Transverse colon (tissue), 4 donors: Measurements from ENCODE around the gene GHITM. TPM values are rescaled to one million over a fixed set of nuclear protein-coding genes. Genes with fewer than 3 reads are reported as not detected.
"Not testable (repeated sequence)": the region's sequence is repeated elsewhere in the genome, so short reads cannot be mapped to it uniquely, and the experiment has no call there.

Experiments
- DNase-seq: peaks from one replicate; pipeline ENCODE4 v3.0.0-alpha.2; 2019
- H3K27ac ChIP-seq, 4 donors: fragments of 200-600 bp; sonication (generic); 2 replicates each; pipeline ENCODE4 v1.5.1; 2016 to 2018; ENCODE audit warnings: inconsistent platforms in 4 of 4
- H3K27me3 ChIP-seq: fragments of 200-600 bp; sonication (generic); 2 replicates; pipeline ENCODE4 v1.5.1; 2017; ENCODE audit warnings: inconsistent platforms
- H3K36me3 ChIP-seq, 4 donors: fragments of 200-600 bp; sonication (generic); 2 replicates each; pipeline ENCODE4 v1.5.1; 2017 to 2019; ENCODE audit warnings: inconsistent platforms in 4 of 4
- H3K4me1 ChIP-seq, 4 donors: fragments of 200-600 bp; sonication (generic); 2 replicates each; pipeline ENCODE4 v1.5.1; 2017 to 2020; ENCODE audit warnings: inconsistent platforms in 4 of 4
- H3K4me3 ChIP-seq, 4 donors: fragments of 200-600 bp; sonication (generic); 1 replicate in 1 of 4; 2 replicates in 3 of 4; pipeline versions ENCODE4 v1.5.1 to v1.6.1; 2017 to 2019; ENCODE audit warnings: inconsistent platforms in 4 of 4
- H3K9me3 ChIP-seq, 2 donors: fragments of 200-600 bp; sonication (generic); 2 replicates each; pipeline ENCODE4 v1.5.1; 2017 to 2019; ENCODE audit warnings: inconsistent platforms in 2 of 2
- EP300 ChIP-seq: sonication (generic); formaldehyde crosslinking; IDR thresholded peaks from one replicate; pipeline ENCODE4 v1.6.1; 2017; ENCODE audit warnings: antibody characterized with exemption, low read depth
- POLR2A ChIP-seq: fragments of 450-650 bp; IDR thresholded peaks from one replicate; pipeline ENCODE4 v1.6.1; 2016; ENCODE audit warnings: antibody characterized with exemption, mild to moderate bottlenecking, moderate library complexity
- POLR2AphosphoS5 ChIP-seq, 3 donors: sonication (generic); formaldehyde crosslinking; IDR thresholded peaks; one replicate each; pipeline ENCODE4 v1.6.1; 2016; ENCODE audit warnings: antibody characterized with exemption in 3 of 3
- WGBS, 2 donors: methylation state at CpG; one replicate each; pipeline ENCODE4 v1.1.5; 2018; ENCODE audit warnings: low coverage in 1 of 2; 5-methylcytosine and 5-hydroxymethylcytosine counted together
- in situ Hi-C, 4 donors: fragments of 200-750 bp; cut with MboI; loops; one replicate each; pipeline versions ENCODE4 v1.15.0 to v1.15.1; 2017; ENCODE audit warnings: low sequenced_read_pairs in 3 of 4, low pct_ligation_motif_present in 1 of 4, low pct_unique_long_range_greater_than_20kb in 1 of 4
- intact Hi-C: fragments of 100-400 bp; cut with DNase I; formaldehyde crosslinking; loops from one replicate; pipeline ENCODE4 v1.15.1; 2023; ENCODE audit warnings: low total_unique reads
- total RNA-seq, 4 donors: library from RNA; depleted of rRNA; stranded (reverse); fragments of >200 nt; gene quantifications; one replicate each; pipeline ENCODE4 v1.1.0, GENCODE V29; 2016
- TF ChIP-seq, protein P1 (sequence below), 5 experiments: fragments of 200-600 bp in 3 of 5; fragments of 450-650 bp in 2 of 5; sonication (generic) in 3 of 5; IDR thresholded peaks; 1 replicate in 2 of 5; 2 replicates in 3 of 5; pipeline ENCODE4 v1.5.1; 2016 to 2017; ENCODE audit warnings: antibody characterized with exemption in 5 of 5, inconsistent platforms in 3 of 5, mild to moderate bottlenecking in 2 of 5, moderate library complexity in 1 of 5

GHITM gene
- total RNA-seq, 4 donors from 2014 or later: 134 to 351 (median 225) TPM

DNA sequence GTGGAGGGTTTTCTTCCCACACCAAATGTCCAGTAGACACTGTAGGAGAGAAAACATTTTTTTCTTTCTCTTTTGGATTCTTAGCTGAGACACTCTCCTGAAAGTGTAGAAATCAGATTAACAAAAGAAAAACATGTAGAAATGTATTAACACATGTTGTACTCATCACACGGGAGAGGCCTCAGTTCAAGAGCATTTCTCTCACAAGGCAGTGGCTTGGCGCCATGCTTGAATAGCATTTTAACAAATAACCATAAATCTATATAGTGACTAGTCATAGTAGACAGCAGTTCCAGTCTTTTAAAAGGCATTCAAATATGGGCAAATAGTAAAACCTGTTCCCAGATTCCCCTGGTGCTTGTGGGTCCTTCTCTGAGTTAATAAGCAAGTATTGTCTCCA, 38.3 kb upstream of the GHITM start:
- no peak overlapping the region for H3K4me3 ChIP-seq
- intact Hi-C loops: no loop called here
- H3K27me3 ChIP-seq: no peaks in the 10 kb centered on the region
- DNase-seq: no peak
- peaks cover 0 to 5% (median 0%) of the 10 kb centered on the region in 4 donors for H3K4me1 ChIP-seq
- WGBS, 2 donors: 68 to 86% methylated on average over 2 of the region's 2 CpGs
- TF ChIP-seq POLR2A: no peak
- no peak for TF ChIP-seq EP300
- TF ChIP-seq POLR2AphosphoS5 (IDR thresholded peaks at IDR 0.05): no peak
- TF ChIP-seq, protein P1, sequence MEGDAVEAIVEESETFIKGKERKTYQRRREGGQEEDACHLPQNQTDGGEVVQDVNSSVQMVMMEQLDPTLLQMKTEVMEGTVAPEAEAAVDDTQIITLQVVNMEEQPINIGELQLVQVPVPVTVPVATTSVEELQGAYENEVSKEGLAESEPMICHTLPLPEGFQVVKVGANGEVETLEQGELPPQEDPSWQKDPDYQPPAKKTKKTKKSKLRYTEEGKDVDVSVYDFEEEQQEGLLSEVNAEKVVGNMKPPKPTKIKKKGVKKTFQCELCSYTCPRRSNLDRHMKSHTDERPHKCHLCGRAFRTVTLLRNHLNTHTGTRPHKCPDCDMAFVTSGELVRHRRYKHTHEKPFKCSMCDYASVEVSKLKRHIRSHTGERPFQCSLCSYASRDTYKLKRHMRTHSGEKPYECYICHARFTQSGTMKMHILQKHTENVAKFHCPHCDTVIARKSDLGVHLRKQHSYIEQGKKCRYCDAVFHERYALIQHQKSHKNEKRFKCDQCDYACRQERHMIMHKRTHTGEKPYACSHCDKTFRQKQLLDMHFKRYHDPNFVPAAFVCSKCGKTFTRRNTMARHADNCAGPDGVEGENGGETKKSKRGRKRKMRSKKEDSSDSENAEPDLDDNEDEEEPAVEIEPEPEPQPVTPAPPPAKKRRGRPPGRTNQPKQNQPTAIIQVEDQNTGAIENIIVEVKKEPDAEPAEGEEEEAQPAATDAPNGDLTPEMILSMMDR (IDR thresholded peaks at IDR 0.05): no peak
- no peak overlapping the region for H3K27ac ChIP-seq
- no peaks in the 10 kb centered on the region for H3K36me3 ChIP-seq
- no peaks in the 10 kb centered on the region for H3K9me3 ChIP-seq
- in situ Hi-C loops: no loop called here

DNA sequence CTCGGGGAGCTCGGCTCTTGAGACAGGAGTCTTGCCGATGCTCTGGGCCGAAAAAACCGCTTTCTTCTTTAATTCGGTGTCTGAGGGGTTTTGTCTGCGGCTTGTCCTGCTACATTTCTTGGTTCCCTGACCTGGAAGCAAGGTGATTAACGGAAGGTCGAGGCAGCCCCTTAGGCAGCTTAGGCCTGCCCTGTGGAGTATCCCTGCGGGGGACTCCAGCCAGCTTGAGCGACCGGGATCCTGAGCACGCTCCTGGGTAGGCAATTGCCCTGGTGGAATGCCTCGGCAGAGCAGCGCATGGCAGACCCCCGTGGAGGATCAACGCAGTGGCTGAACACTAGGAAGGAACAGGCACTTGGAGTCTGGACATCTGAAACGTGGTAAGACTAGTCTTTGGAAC, 30.5 kb upstream of the GHITM start:
- no peak for DNase-seq
- in situ Hi-C loops (no loop called here), intact Hi-C loops (no loop called here)
- Histone ChIP-seq H3K27ac (no peak overlapping the region), H3K4me3 (no peak overlapping the region), H3K36me3 (no peaks in the 10 kb centered on the region), H3K4me1 (no peaks in the 10 kb centered on the region), H3K9me3 (no peaks in the 10 kb centered on the region), H3K27me3 (no peaks in the 10 kb centered on the region)
- WGBS, 2 donors: 90 to 93% methylated on average over 5 to 18 of the region's 18 CpGs
- TF ChIP-seq EP300 (no peak), POLR2AphosphoS5 (IDR thresholded peaks at IDR 0.05) (no peak), POLR2A (no peak)
- TF ChIP-seq, protein P1 (IDR thresholded peaks at IDR 0.05): no peak

DNA sequence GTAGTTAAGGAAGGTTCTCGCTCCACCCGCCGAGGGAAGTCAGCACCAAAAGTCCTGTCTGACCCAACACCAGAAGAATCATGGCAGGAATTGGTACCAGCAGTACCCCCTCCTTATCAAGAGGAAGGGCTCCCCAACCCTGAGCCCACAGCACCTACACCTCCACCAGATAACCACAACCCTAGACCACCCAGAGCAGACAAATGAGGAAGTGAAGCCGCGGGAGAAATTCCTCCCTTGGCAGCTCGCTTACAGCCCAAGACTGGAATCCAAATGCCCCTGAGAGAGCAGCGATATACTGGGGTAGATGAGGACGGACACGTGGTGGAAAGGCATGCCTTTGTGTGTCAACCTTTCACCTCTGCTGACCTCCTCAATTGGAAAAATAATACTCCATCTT, 29.5 kb upstream of the GHITM start:
- intact Hi-C loops: not testable (repeated sequence)

DNA sequence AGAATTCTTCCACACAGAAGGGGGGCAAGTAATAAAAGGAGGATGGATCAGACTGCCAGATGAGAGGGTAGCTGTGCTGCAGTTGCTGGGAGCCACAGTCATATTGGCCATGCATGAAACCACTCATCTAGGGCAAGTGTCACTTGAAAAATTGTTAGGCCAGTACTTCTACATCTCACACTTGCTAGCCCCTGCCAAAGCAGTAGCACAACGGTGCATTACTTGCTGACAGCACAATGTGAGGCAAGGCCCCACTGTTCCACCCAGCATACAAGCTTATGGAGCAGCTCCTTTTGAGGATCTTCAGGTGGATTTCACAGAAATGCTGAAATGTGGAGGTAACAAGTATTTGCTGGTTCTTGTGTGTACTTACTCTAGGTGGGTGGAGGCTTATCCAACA, 25.8 kb upstream of the GHITM start:
- H3K4me3 ChIP-seq, H3K4me1 ChIP-seq, H3K9me3 ChIP-seq, H3K36me3 ChIP-seq, in situ Hi-C loops, H3K27me3 ChIP-seq, DNase-seq, H3K27ac ChIP-seq, intact Hi-C loops: not testable (repeated sequence)
- 57% methylated on average over 1 of the region's 1 CpG; no CpG with 5 or more reads in 1 of the 2 donors for WGBS, 2 donors

More for the DNA sequence above, 29.5 kb upstream of the GHITM start:
- in situ Hi-C loops, DNase-seq, H3K36me3 ChIP-seq, H3K27me3 ChIP-seq, H3K9me3 ChIP-seq, H3K27ac ChIP-seq, H3K4me3 ChIP-seq, H3K4me1 ChIP-seq: not testable (repeated sequence)
- WGBS, 2 donors: 67 to 87% methylated on average over 6 to 9 of the region's 9 CpGs

DNA sequence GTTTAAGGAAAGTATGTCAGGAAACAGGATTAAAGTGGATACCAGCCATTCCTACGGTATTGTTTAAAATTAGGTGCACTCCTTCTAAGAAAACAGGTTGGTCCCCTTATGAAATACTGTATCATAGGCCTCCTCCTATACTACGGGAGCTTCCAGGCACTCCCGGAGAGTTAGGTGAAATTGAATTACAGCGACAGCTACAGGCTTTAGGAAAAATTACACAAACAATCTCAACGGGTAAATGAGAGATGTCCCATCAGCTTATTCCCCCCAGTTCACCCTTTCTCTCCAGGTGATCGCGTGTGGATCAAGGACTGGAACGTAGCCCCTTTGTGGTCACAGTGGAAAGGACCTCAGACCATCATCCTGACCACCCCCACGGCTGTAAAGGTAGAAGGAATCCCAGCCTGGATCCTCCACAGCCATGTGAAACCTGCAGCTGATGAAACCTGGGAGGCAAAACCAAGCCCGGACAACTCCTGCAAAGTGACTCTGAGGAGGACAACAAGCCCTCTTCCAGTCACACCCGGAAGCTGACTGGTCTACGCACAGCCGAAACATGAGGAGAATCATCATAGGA, 25.1 kb upstream of the GHITM start:
- intact Hi-C loops (no loop called here), in situ Hi-C loops (no loop called here)
- Histone ChIP-seq H3K27ac (no peak overlapping the region), H3K4me3 (no peak overlapping the region), H3K36me3 (no peaks in the 10 kb centered on the region), H3K27me3 (no peaks in the 10 kb centered on the region), H3K9me3 (no peaks in the 10 kb centered on the region), H3K4me1 (no peaks in the 10 kb centered on the region)
- 48 to 50% methylated on average over 4 to 13 of the region's 13 CpGs for WGBS, 2 donors
- TF ChIP-seq, protein P1 (IDR thresholded peaks at IDR 0.05): peak in 2 of 5 experiments; percentile 19 to 26
- TF ChIP-seq POLR2A: no peak
- TF ChIP-seq EP300: no peak
- no peak for DNase-seq

DNA sequence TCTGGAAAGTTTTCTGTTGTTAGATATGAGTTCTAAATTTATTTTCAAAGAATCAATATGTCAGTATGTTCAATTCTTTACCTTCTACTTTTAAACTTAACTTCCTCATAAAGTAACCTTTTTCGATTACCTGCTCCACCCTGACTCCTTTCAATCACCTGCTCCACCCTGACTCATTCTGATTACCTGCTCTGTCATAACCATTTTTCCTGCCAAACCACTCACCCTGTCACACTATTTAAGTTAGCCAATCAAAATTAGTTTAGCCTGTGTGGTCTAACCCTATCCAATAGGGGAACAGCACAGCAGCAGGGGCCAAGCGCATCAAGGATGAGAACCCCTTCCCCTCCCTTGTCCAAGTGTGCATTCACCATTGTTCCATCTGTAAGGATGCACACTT, 22.1 kb upstream of the GHITM start:
- H3K9me3 ChIP-seq, H3K4me1 ChIP-seq, H3K36me3 ChIP-seq, DNase-seq, H3K4me3 ChIP-seq, intact Hi-C loops, H3K27me3 ChIP-seq, H3K27ac ChIP-seq, in situ Hi-C loops: not testable (repeated sequence)
- WGBS, 2 donors: 78 to 79% methylated on average over 2 of the region's 2 CpGs
